NCI-H1694 treated with DMSO at 0.1 percent for 48 hours (cell line): ENCODE data around the gene MAVS.
A peak's percentile ranks its signal among the peaks of the same experiment; 100 is the strongest.
"Not testable (repeated sequence)": the region's sequence is repeated elsewhere in the genome, so short reads cannot be mapped to it uniquely, and the experiment has no call there.

Experiments
- DNase-seq: peaks from one replicate; lab custom pipeline; 2025; lab: John Stamatoyannopoulos, UW

The MAVS gene

DNA sequence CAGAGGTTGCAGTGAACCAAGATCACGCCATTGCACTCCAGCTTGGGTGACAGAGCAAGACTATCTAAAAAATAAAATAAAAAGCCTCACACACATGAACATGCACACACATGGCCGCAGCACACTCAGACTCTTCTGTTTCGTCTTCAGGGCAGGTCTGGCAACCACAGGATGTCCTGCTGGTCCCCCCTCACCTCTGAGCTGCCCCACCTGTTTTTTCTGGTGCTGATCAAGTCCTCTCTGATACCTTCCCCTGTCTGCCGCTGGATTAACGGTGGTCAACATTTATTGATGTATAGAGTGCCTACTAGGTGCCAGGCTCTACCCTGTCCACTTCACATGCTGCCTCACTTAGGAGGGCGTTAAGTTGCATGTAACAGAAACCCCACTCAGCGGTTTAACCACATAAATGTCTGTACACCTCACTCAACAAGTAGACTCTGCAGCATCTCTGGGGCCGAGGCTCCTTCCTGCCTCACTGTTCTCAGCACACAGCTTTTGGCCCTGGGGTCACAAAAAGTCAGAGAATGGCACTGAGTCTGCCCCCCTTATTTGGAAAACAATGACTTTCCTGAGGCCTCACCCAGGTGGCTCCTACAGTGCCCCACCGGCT is 30.8 kb upstream of the MAVS start:
- no peak for DNase-seq

DNA sequence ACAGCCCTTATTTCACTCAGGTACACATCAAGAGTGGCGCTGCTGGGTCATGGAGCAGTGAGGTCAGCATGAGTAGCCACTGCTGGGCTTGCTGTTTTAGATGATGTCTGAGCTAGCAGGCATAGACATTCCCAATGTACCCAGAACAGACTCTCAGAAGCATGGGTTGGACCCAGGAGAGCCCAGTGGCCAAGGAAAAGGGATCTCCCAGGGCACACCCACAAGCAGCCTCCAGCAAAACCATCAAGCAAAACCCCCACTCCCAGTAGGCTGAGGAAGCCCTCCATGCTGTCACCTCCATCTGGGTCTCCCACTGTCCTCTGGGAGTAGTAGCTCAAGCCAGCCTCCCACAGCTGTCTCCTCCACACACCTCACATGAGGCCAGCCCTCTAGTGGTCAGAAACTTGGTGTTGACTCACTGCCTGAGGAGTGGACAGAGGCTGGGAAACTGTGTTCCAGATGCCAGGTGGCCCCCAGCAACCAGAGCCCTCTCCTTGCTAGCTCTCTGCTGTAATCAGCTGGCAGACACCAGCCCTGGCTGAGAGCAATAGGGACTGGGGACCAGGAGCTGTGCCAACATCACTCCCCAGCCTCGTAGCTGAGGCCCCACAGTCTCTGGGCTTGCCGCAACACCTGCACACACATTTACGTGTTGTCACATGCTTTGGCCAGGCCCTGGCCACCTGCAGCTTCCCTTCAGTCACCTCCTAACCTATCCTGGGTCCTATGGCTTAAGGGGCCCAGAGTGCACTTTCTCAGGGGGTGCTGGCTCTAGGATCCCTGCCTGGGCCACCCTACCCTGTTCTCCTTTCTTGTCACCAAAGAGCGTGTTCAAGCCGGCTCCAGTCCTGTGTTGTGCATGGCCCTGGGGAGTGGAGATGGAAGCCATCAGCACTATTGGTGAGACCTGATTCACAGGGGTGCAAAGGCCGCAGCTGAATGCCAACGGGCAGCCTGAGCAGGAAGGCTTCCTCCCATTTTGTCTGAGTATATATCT is 28.2 kb upstream of the MAVS start:
- peak; percentile 78 for DNase-seq

DNA sequence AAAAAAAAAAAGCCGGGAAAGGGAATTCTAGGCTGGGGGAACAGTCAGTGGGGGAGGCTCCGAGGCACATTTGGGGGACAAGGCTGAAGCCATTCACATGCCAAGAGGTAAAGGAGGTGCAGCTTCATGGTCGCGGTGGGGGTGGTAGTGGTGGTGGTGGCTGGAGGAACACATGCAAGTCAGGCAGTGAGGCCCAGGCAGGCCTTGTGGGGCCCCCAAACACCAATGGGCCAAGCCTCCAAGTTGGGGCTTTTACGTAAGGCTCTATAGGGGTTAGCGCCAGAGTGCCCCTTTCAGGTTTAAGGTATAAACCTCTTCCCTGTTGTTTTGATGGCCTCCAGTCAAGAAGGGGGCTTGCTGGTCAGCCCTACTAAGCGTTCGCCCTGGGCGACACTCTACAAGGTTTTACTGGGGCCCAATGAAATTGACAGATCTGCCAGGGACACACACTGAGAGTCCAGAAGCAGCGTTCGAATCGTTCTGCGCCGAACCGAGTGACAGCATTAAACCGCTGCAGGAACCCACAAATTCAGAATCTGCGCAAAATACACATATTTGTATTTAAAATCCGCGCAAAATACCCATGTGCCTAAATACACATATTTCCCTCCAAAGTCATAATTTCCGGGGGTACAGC is 27.1 kb upstream of the MAVS start:
- DNase-seq = no peak

DNA sequence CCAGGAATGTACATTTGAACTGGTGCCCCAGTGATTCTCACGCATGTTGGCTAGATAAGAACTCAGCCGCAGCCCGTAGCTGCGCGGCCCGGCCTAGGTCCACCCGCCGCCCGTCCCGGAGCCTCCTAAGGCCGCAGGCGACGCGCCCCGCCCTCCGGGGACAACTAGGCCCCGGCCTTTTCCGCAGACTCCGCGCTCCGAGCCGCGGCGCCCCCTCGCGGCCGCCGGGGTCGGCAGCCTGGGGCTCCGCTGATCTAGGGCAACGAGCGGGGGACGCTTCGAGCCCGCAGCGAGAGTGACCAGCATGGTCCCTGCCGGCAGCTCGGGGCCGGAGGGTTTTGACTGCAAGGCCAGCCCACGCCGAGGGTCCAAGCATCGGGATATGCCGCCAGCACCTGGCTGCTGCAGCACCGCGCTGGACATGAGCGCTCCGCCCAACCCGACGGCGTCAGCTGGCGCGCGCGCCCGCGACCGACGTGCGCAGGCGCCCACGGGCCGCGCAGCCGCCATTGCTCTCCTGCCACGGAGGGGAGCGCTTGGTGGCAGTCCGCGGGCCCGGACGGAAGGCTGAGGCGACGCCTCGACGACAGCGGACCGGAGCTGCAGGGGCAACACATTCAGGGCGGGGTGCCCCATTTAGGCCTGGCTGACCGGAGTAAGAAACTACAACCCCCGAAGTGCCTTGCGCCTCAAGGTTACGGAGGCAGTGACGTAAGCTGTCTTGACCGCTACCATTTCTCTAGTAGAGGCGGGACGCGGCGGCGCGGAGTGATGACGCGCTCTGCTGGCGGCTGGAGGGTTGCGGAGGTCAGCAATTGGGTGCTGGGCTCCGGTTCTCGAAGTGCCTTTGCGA is 26.4 kb upstream of the MAVS start, which contains the start of gene AP5S1:
TSS of gene AP5S1 (plus strand) at position 500 of the 853 bp plus-strand sequence. CDS start 1,571 bp downstream, outside the sequence.
- peak; percentile 91 for DNase-seq

DNA sequence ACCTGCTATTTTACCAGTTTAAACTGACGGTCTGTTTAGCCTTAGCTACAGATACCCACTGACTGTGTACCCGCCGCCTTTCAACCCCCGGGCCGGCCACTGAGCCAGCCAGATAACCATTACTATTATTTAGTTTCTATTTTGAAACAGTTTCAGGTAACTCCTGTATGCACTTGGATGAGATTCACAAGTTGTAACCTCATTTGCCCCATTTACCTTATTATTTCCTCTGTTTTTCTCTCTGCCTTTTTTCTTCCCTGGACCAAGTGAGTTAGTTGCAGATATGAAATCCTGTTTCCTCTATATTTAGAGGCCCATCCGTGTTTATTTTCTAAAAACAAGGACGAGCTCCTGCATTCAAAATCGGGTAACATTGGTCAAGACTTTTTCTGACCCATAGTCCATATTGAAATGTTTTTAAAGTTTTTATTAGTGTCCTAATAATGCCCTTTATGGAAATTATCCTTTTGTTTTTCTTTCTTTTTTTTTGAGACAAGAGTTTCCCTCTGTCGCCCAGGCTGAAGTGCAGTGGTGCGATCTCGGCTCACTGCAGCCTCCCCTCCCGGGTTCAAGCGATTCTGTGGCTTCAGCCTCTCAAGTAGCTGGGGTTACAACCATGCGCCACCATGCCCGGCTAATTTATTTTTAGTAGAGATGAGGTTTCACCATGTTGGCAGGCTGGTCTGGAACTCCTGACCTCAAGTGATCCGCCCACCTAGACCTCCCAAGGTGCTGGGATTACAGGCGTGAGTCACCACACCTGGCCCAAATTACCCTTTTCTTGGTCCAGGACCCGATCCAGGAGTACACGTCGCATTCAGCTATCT is 25.5 kb upstream of the MAVS start:
- no peak for DNase-seq

DNA sequence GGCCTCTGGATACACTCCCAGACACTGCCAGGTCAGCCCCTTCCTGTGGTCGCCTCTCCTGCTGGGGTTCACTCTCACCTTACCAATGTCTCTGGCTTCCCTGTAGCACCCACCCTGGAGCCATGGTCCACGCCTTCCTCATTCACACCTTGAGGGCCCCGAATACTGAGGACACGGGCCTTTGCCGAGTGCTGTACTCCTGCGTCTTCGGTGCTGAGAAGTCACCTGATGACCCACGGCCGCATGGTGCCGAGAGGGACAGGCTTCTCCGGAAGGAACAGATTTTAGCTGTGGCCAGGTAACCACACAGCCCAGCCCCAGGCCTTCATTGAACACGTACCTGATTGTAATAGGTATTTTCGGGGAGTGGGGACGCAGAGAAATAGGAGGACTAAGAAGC is 24.6 kb upstream of the MAVS start:
- DNase-seq = no peak

DNA sequence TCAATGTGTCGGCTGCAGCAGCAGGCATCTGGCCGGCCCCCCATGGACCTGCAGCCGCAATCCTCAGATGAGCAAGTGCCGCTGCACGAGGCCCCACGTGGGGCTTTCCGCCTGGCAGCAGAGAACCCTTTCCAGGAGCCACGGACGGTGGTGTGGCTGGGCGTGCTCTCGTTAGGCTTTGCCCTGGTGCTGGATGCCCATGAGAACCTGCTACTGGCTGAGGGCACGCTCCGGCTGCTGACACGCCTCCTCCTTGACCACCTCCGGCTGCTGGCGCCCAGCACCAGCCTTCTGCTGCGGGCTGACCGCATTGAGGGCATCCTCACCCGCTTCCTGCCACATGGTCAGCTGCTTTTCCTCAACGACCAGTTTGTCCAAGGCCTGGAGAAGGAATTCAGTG is 22.8 kb upstream of the MAVS start:
- no peak for DNase-seq

DNA sequence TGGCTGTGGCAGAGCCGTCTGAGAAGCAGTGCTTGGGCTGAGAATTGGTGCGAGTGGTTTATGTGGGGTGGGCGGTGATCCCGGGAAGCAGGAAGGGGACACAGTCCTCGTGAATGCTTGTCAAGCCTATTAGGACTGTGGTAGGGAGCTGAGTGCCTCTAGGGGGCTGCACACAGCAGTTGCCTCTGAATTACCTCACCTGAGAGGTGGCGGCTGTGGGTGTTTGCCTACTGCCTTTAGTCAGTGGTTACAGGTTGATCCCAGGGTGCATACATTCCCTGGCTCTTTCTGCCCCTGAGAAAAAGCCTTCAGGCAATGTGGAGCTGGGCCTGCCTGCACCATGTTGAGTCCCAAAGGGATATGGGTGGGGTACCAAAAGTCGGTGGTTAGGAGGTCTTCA is 21.1 kb upstream of the MAVS start:
- no peak for DNase-seq

DNA sequence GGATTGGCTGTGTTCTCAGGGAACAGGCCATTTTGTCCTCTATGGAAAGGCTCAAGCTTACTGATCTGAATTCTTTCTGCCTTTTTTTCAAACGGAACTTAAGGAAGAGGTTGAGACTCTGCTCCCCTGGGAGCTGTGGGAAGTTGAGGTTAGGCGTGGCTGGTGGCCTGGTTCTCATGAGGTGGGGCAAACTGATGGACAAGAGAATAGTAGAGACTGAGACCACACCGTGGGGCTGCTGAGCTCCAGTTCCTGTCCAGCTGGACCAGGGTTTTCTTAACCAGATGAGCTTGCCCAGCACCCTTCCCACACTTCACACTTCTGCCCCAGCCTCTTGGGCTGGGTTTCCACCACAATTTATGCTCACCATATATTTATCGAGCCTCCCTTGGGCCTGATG is 20.2 kb upstream of the MAVS start:
- DNase-seq = no peak

DNA sequence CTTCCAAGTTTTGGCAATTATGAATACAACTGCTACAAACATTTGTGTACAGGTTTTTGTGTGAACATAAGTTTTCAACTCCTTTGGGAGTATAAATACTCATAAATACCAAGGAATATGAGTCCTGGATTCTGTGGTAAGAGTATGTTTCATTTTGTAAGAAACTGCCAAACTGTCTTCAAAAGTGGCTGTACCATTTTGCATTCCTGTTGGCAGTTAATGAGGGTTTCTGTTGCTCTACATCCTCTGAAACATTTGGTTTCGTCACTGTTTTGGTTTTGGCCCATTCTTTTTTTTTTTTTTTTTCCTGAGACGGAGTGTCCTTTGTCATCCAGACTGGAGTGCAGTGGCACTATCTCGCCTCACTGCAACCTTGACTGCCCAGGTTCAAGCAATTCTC is 17.8 kb upstream of the MAVS start:
- no peak for DNase-seq

DNA sequence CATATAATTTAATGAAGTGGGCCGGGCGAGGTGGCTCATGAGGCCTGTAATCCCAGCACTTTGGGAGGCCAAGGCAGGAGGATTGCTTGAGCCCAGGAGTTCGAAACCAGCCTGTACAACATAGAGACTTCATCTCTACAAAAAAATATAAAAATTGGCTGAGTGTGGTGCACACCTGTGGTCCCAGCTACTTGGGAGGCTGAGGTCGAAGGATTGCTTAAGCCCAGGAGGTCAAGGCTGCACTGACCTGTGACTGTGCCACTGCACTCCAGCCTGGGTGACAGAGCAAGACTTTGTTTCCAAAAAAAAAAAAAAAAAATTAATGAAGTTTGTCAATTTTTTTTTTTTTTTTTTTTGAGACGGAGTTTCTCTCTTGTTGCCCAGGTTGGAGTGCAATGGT is 16.7 kb upstream of the MAVS start:
- not testable (repeated sequence) for DNase-seq

DNA sequence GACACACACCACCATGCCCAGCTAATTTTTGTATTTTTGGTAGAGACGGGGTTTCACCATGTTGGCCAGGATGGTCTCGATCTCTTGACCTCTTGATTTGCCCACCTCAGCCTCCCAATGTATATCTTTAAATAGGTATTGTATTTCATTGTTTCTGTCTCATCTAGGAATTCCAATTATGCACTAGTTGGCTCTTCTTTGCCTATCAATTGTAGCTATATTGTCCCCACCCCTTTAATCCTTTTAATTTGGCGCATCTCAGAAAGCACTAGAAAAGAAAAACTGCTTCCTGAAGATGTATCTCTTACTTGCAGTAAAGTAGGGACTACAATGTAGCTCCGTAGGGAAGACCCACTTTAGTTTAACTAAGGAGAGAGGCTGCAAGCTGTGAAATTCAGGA is 10.5 kb upstream of the MAVS start:
- no peak for DNase-seq

DNA sequence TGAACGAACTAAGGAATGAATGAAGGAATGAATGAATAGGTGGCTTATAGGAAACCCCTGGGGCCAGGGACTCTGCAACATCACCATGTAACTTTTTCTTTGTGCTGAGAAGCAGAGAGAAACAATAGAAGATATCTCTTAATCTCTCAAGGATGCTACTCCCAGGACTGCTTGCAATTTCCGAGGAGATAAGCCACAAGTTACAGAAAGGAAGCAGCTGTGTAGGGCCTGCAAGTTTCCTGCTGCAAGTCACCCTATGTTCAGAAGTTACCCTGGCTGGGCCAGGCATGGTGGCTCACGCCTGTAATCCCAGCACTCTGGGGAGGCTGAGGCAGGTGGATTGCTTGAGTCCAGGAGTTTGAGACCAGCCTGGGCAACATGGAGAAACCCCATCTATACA is 7.3 kb upstream of the MAVS start:
- DNase-seq = no peak

DNA sequence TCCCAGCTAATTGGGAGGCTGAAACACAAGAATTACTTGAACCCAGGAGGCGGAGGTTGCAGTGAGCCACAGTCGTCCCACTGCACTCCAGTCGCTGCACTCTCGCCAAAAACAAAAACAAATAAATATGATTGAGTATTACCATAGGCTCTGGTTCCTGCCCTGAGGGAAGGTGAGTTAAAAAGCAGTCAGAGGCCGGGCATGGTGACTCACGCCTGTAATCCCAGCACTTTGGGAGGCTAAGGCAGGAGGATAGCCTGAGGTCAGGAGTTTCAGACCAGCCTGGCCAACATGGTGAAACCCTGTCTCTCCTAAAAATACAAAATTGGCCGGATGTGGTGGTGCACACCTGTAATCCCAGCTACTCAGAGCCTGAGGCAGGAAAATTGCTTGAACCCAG is 6.4 kb upstream of the MAVS start:
- not testable (repeated sequence) for DNase-seq

DNA sequence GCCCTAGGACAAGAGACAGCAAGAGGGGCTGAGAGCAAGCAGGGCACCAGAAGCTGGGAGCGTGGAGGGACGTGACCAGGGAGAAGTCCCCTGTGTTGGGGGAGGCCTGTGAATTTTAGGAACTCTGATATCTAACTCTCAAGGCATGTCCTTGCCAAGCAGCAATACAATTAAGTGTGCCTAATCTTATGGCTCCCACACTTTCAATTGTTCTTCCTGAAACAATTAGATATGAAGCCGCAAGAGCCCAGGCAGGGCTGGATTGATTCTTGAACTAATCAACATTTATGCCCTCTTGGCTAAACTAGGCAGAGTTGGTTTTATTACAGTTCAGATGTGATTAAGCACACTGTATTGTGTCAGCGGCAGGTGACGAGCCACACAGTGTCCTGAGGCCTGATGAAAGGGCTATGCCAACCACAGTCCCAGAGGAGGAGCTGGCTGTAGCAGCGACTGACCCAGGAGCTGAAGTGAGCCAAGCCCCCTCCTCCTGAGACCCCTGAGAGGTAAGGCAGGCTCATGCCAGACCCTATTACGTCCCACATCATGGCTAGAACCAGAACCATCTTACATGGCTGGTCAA is 4.2 kb upstream of the MAVS start:
- DNase-seq = no peak

DNA sequence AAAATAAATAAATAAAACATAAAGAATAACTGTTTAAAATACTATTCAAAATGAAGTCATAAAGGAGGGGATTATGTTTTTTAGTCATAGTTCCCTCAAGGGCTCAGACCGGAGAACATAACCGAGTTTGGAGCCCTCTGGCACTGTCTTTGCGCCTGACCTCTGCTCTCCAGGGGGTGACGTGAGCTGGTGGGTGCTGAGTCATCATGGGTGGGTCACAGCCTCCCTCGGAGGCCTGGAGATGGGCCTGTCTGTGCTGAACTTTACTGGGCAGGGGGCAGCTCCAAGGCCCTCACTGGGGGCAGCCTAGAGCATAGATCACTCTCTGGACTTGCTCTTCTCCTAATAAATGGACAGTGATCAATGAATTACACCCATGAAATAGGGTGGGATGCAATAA is 3.1 kb upstream of the MAVS start:
- DNase-seq = no peak

DNA sequence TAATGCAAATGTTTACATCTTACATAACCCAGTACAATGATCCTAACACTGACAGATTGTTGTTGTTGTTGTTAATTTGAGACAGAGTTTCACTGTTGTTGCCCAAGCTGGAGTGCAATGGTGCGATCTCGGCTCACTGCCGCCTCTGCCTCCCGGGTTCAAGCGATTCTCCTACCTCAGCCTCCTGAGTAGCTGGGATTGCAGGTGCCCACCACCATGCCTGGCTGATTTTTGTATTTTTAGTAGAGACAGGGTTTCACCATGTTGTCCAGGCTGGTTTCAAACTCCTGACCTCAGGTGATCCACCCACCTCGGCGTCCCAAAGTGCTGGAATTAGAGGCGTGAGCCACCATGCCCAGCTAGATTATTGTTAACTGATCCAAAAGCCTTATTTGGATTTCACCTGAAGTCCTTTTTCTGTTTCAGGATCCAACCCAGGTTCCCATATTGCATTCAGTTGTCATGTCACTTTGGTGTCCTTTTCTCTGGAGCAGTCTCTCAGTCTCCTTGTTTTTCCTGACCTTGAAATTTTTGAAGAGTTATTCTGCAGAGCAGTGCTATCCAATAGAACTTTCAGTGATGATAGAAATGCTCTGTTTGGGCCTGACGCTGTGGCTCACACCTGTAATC is 2.5 kb upstream of the MAVS start:
- not testable (repeated sequence) for DNase-seq

DNA sequence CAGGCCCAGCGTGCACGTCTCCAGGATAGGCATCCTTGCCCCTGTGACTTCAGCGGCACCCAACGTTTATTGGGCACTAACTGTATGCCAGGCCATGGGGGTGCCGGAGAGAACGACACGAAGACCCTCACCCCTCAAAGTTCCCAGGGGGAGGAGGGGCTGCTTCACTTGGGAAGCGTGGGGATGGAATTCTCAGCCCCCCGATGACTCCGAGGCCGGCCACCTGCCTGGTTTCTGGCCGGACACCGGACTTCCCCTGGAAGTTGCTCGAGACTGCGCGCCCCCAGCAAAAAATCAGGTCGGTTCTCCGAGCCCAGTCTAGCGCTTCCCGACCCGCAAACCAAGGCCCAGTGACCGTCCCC is 275 bp upstream of the MAVS start:
- no peak for DNase-seq

DNA sequence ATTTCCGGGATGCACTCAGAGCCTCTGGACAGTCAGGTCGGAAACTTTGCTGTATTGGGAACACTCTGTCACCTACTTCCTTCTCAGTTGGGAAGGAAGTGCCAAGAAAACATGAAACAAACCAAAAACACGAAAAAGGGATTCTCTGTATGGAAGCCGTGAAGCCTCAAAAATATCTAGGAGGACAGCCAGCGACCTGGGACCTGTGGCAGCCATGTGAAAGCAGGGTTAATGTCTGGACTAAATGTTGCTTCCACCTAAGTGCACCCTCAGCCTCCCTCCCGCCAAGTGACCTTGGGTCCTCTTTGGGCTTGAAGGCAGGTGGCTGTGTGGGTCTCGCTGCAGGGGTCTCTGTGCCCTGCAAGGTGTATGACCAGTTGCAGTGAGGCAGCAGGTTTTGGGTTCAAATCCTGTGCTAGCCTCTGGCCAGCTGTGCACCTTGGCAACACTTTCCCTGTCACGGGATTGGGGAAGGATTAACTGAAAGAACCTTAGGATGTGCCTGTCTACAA is 851 bp downstream of the MAVS start:
- DNase-seq = no peak

DNA sequence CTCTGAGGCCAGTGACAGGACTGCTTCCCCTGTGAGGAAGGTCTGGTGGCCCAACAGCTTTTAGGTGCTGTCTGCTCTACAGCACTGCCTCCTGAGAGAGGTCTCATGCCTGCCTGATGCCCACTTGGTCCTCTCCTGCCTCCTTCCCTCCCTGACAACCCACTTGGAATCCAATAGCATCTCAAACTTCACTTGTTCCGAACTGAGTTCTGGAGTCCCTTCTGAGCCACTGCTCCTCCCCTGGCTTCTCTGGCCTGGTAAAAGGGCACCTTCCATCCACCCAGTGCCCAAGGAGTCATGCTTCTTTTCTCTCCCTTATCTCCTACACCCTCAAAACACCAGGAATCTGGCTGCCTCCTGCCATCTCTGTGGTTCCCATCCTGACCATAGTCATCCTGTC is 1.9 kb downstream of the MAVS start:
- DNase-seq = no peak
